ENCODE results near the gene C16orf86. TPM values are rescaled to one million over a fixed set of nuclear protein-coding genes. Genes with fewer than 3 reads are reported as not detected.

C16orf86 gene
- polyA plus RNA-seq, 3 donors: 4.1 to 11.3 (median 4.6) TPM

- H3K4me3 Mint-ChIP-seq: no peak overlapping the region
These were observed 9.5 kb upstream of the C16orf86 start for GRCh38 chr16:67657017-67657608.

More at GRCh38 chr16:67657017-67657608, 9.5 kb upstream of the C16orf86 start:
- Mint-ChIP-seq H3K27ac (no peak overlapping the region), H3K9me3 (no peaks in the 10 kb centered on the region), H3K27me3 (ENCODE audit: low read depth in 3 of 3) (peaks cover 10 to 11% (median 11%) of the 10 kb centered on the region in 3 donors), H3K36me3 (peaks cover 7 to 18% of the 10 kb centered on the region in 2 donors), H3K4me1 (peaks cover 21% of the 10 kb centered on the region)
- Histone ChIP-seq H3K27me3 (ENCODE audit: control insufficient read depth in 2 of 2, insufficient read depth in 2 of 2, low read length in 2 of 2) (peaks cover 0 to 5% of the 10 kb centered on the region in 2 donors), H3K36me3 (replicated peaks in 1 of 2; ENCODE audit: control insufficient read depth in 1 of 2, insufficient read depth in 2 of 2, low read length in 2 of 2) (peaks cover 0 to 4% of the 10 kb centered on the region in 2 donors), H3K4me1 (ENCODE audit: control insufficient read depth in 1 of 2, insufficient read depth in 2 of 2, low read length in 2 of 2) (peaks cover 20 to 27% of the 10 kb centered on the region in 2 donors), H3K4me3 (replicated peaks in 1 of 3; ENCODE audit: low read depth in 2 of 3, low read length in 3 of 3) (no peak overlapping the region), H3K79me2 (ENCODE audit: insufficient read depth, low read length) (peaks cover 8% of the 10 kb centered on the region), H4K20me1 (ENCODE audit: insufficient read depth, low read length) (no peaks in the 10 kb centered on the region), H3K9ac (ENCODE audit: insufficient read depth, low read length, poor library complexity, severe bottlenecking) (no peak overlapping the region), H3K27ac (ENCODE audit: low read depth in 1 of 2, low read length in 2 of 2) (no peak overlapping the region), H3K4me2 (replicated peaks; ENCODE audit: extremely low read depth, low read length, poor library complexity, severe bottlenecking) (no peak overlapping the region), H2AFZ (ENCODE audit: insufficient read depth, low read depth, low read length, poor library complexity, severe bottlenecking) (no peak overlapping the region), H3K9me3 (replicated peaks in 1 of 2; ENCODE audit: control insufficient read depth in 1 of 2, insufficient read depth in 1 of 2, low read length in 2 of 2) (no peaks in the 10 kb centered on the region)
- intact Hi-C loops (cut with micrococcal nuclease): loop anchor here in 1 of 2 donors (5.0 kb wide), 1 partner anchor 110 kb away; no protein-coding TSS in a partner anchor
- TF ChIP-seq CTCF (IDR thresholded peaks at IDR 0.05): no peak
- 95% methylated on average over 10 of the region's 16 CpGs for WGBS (ENCODE audit: insufficient coverage)
- peak in 1 of 3 donors; percentile 3 for DNase-seq

Measured in CD14-positive monocyte (primary cell).